Brain microvascular endothelial cell (primary cell): Measurements from ENCODE around the gene NCBP1.
A peak's percentile ranks its signal among the peaks of the same experiment; 100 is the strongest.

Experiments
- DNase-seq: peaks from one replicate; pipeline ENCODE4 v3.0.0-alpha.2; 2020
- H3K27ac ChIP-seq: fragments of 250-450 bp; sonication (Bioruptor Pico); 2 replicates; pipeline ENCODE4 v1.5.1; 2020; ENCODE audit warnings: mild to moderate bottlenecking, moderate library complexity
- H3K27me3 ChIP-seq: fragments of 250-450 bp; sonication (Bioruptor Pico); replicated peaks from 2 replicates; pipeline ENCODE4 v1.5.1; 2020; ENCODE audit warnings: mild to moderate bottlenecking
- H3K36me3 ChIP-seq: fragments of 250-450 bp; sonication (Bioruptor Pico); replicated peaks from 2 replicates; pipeline ENCODE4 v1.5.1; 2020; ENCODE audit warnings: mild to moderate bottlenecking
- H3K4me3 ChIP-seq: 2 replicates; pipeline ENCODE4 v1.5.1; 2011; ENCODE audit warnings: low read depth, mild to moderate bottlenecking, control low read depth, low read length, moderate library complexity
- in situ Hi-C: cut with HindIII; loops from 2 replicates; pipeline ENCODE4 v1.10.0; 2017; ENCODE audit warnings: low sequenced_read_pairs, low pct_ligation_motif_present
- TF ChIP-seq, protein P1 (sequence below): IDR thresholded peaks from 2 replicates; pipeline ENCODE4 v1.5.1; 2011; ENCODE audit warnings: low read depth, mild to moderate bottlenecking, moderate library complexity, low read length, control low read depth, inconsistent platforms; ENCODE audit errors: missing control alignments

Gene NCBP1

GRCh38 chr9:97632248-97632984 lies 1.2 kb upstream of the NCBP1 start:
- peak overlapping the region; percentile 97 for H3K27ac ChIP-seq
- H3K27me3 ChIP-seq: no peaks in the 10 kb centered on the region
- no peaks in the 10 kb centered on the region for H3K36me3 ChIP-seq
- DNase-seq: peak; percentile 68
- peak overlapping the region; percentile 95 for H3K4me3 ChIP-seq
- in situ Hi-C loops: no loop called here
- TF ChIP-seq, protein P1, sequence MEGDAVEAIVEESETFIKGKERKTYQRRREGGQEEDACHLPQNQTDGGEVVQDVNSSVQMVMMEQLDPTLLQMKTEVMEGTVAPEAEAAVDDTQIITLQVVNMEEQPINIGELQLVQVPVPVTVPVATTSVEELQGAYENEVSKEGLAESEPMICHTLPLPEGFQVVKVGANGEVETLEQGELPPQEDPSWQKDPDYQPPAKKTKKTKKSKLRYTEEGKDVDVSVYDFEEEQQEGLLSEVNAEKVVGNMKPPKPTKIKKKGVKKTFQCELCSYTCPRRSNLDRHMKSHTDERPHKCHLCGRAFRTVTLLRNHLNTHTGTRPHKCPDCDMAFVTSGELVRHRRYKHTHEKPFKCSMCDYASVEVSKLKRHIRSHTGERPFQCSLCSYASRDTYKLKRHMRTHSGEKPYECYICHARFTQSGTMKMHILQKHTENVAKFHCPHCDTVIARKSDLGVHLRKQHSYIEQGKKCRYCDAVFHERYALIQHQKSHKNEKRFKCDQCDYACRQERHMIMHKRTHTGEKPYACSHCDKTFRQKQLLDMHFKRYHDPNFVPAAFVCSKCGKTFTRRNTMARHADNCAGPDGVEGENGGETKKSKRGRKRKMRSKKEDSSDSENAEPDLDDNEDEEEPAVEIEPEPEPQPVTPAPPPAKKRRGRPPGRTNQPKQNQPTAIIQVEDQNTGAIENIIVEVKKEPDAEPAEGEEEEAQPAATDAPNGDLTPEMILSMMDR: no peak

DNA sequence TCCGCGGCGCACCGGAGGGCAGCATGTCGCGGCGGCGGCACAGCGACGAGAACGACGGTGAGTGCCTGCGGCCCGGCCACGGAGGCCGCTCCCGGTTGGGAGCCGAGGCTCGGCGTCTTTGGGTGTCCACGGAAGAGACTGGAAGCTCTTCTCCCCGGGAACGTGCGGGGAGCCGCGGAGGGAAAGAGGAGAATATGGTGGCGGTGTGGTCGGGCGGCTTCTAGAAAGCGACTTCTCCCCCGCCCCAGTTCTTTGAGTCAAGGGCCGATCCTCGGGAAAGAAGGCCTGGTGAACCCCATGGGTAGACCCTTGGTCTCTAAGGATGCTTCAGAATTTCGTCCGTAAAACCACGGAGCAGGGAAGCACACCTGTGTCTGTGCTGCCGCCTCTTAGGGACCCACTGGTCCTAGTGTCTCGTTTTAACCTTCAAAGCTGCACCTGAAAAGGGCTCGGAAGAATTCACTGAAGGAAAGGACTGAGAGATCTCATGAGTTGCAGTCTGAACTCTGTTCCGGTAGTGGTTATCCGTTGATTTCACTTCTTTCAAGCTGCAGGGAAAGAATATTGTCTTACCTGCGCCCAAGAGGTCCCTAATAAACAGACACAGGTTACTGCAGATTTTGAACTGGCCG lies 354 bp downstream of the NCBP1 start:
- DNase-seq: no peak
- TF ChIP-seq, protein P1: no peak
- Histone ChIP-seq H3K36me3 (no peaks in the 10 kb centered on the region), H3K27me3 (no peaks in the 10 kb centered on the region), H3K4me3 (peak overlapping the region; percentile 95), H3K27ac (peak overlapping the region; percentile 97)
- in situ Hi-C loops: no loop called here

DNA sequence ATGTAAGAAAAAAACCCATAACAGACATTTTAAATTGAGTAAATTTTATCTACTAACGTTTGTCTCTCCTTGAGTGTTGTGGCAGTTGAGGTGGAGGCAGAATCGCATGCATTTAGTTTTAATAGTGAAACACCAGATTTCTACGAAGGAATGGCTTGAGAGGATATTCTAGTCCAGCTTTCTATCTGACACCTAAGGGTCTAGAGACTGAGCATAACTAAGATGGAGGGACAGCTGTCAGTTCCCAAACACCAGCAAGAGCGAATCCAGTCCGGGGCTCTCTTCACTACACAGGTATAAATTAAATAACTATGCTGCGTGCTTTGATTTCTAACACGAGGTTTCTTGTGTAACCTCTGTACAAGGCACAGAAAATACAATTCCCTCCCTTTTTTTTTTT lies 1.4 kb downstream of the NCBP1 start:
- H3K36me3 ChIP-seq: no peaks in the 10 kb centered on the region
- TF ChIP-seq, protein P1: no peak
- H3K4me3 ChIP-seq: peak overlapping the region; percentile 95
- in situ Hi-C loops: no loop called here
- DNase-seq: no peak
- H3K27ac ChIP-seq: no peak overlapping the region
- no peaks in the 10 kb centered on the region for H3K27me3 ChIP-seq

DNA sequence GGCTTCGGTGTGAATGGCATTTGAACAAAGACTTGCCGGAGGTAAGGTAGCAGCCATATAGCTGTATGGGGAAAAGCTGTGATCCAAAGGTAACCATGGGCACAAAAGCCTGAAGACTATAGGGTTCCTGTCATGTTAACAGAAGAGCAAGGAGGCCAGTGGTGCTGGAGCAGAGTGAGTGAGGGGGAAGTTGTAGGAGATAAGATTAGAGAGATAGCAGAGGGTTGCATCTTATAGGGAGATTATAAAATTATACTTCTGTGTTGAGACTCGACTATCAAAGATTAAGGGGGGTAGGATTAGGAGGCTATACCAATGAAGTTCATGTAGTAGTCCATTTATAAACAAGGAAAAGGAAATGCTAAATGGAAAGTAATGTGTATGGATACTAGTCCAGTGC lies 3.3 kb downstream of the NCBP1 start:
- H3K27ac ChIP-seq: no peak overlapping the region

DNA sequence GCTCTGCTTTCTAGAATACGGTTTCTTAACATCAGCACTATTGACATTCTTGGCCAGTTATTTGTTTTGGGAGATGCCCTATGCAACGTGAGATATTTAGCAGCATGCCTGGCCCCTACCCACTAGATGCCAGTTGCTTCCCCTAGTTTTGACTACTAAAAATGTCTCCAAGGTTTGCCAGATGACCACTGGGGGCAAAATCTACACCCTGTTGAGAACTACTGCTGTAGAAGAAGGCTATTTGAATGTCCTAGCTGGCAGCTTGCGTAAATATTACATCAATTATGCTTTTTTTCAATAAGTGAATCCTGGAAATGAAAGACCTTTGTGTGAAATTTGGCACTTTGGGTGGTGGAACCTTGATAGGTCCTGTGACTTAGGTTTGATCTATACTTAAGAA lies 5.0 kb downstream of the NCBP1 start:
- H3K36me3 ChIP-seq: peaks cover 11% of the 10 kb centered on the region
- TF ChIP-seq, protein P1: peak; percentile 45
- no peak overlapping the region for H3K27ac ChIP-seq
- in situ Hi-C loops: no loop called here
- no peak overlapping the region for H3K4me3 ChIP-seq
- DNase-seq: no peak
- no peaks in the 10 kb centered on the region for H3K27me3 ChIP-seq

More for the DNA sequence above, 3.3 kb downstream of the NCBP1 start:
- H3K4me3 ChIP-seq: no peak overlapping the region
- TF ChIP-seq, protein P1: no peak
- peaks cover 1% of the 10 kb centered on the region for H3K36me3 ChIP-seq
- DNase-seq: no peak
- no peaks in the 10 kb centered on the region for H3K27me3 ChIP-seq
- in situ Hi-C loops: no loop called here
